Measurements from ENCODE around the gene STN1.

Gene STN1

GRCh38 chr10:103839872-103840739 is 77.9 kb downstream of the STN1 start:
- no peak for DNase-seq

- no peak for DNase-seq
Observed at GRCh38 chr10:103839519-103839871, 78.5 kb downstream of the STN1 start.

- no peak for DNase-seq
Observed at GRCh38 chr10:103838862-103839518, 79.0 kb downstream of the STN1 start.

GRCh38 chr10:103838070-103838395 is 80.0 kb downstream of the STN1 start:
- DNase-seq: no peak

- DNase-seq: no peak
Observed at GRCh38 chr10:103837370-103838069, 80.5 kb downstream of the STN1 start.

- DNase-seq: no peak
Observed at GRCh38 chr10:103836861-103837260, 81.1 kb downstream of the STN1 start.

- no peak for DNase-seq
Observed at GRCh38 chr10:103836273-103836672, 81.7 kb downstream of the STN1 start.

GRCh38 chr10:103835096-103836050 is 82.6 kb downstream of the STN1 start:
- no peak for DNase-seq

GRCh38 chr10:103834436-103835095 is 83.4 kb downstream of the STN1 start:
- no peak for DNase-seq

GRCh38 chr10:103833731-103834365 is 84.1 kb downstream of the STN1 start:
- no peak for DNase-seq

GRCh38 chr10:103832806-103833205 is 85.2 kb downstream of the STN1 start:
- no peak for DNase-seq

All from activated naive CD4-positive, alpha-beta T cell treated with anti-CD3 and anti-CD28 coated beads, Interleukin-2, amount 50 U/mL, for 16 hours (primary cell).